ENCODE results near the gene CYP4F2.

Gene CYP4F2

GRCh38 chr19:15897026-15897737 is 692 bp downstream of the CYP4F2 start:
- Histone ChIP-seq H3K4me1 (ENCODE audit: control insufficient read depth in 2 of 2, insufficient read depth in 1 of 2, low read depth in 1 of 2, low read length in 2 of 2) (no peaks in the 10 kb centered on the region), H3K9me3 (replicated peaks in 1 of 2; ENCODE audit: control insufficient read depth in 2 of 2, insufficient read depth in 1 of 2, low read depth in 1 of 2, low read length in 2 of 2) (peaks cover 0 to 33% of the 10 kb centered on the region in 2 donors), H4K91ac (ENCODE audit: low read depth, low read length, poor library complexity) (no peak overlapping the region), H3K36me3 (replicated peaks in 1 of 2; ENCODE audit: control insufficient read depth in 2 of 2, insufficient read depth in 2 of 2, low read length in 2 of 2) (no peaks in the 10 kb centered on the region), H3K23ac (ENCODE audit: low read depth, low read length, poor library complexity) (no peak overlapping the region), H3K79me1 (ENCODE audit: low read depth, low read length) (no peaks in the 10 kb centered on the region), H2BK5ac (ENCODE audit: low read length) (no peak overlapping the region), H3K4ac (ENCODE audit: low read length) (no peak overlapping the region), H2BK120ac (ENCODE audit: low read depth, low read length) (no peak overlapping the region), H3K4me2 (ENCODE audit: insufficient read depth, low read length, poor library complexity, severe bottlenecking) (no peak overlapping the region), H2BK15ac (ENCODE audit: low read length) (no peak overlapping the region), H4K8ac (ENCODE audit: low read depth, low read length) (no peak overlapping the region), H2AK5ac (ENCODE audit: low read depth, low read length) (peak overlapping the region; percentile 43), H3K27ac (replicated peaks; ENCODE audit: low read length) (no peak overlapping the region), H3K14ac (ENCODE audit: low read length) (no peak overlapping the region), H3K18ac (ENCODE audit: low read length) (no peak overlapping the region), H3K4me3 (ENCODE audit: low read length in 2 of 2) (peak overlapping the region in 1 of 2 donors; percentile 20), H2BK12ac (ENCODE audit: low read length) (no peak overlapping the region), H3K27me3 (ENCODE audit: control insufficient read depth in 3 of 3, insufficient read depth in 3 of 3, low read depth in 1 of 3, low read length in 3 of 3) (no peaks in the 10 kb centered on the region), H3K9ac (ENCODE audit: low read depth, low read length, poor library complexity) (no peak overlapping the region), H2AFZ (ENCODE audit: low read length) (no peak overlapping the region)
- whole genome bisulfite sequencing, 2 donors (ENCODE audit: extremely low coverage in 2 of 2, insufficient read length in 2 of 2, insufficient replicate concordance in 1 of 2), result no CpG with 5 or more reads among the region's 16 CpGs
- DNase-seq (ENCODE audit: low spot score), result no peak

- Histone ChIP-seq H3K9ac (ENCODE audit: low read depth, low read length, poor library complexity) (peak overlapping the region; percentile 50), H3K27ac (replicated peaks; ENCODE audit: low read length) (no peak overlapping the region), H3K27me3 (ENCODE audit: control insufficient read depth in 3 of 3, insufficient read depth in 3 of 3, low read depth in 1 of 3, low read length in 3 of 3) (no peaks in the 10 kb centered on the region), H3K18ac (ENCODE audit: low read length) (no peak overlapping the region), H3K9me3 (replicated peaks in 1 of 2; ENCODE audit: control insufficient read depth in 2 of 2, insufficient read depth in 1 of 2, low read depth in 1 of 2, low read length in 2 of 2) (peaks cover 0 to 37% of the 10 kb centered on the region in 2 donors), H4K8ac (ENCODE audit: low read depth, low read length) (no peak overlapping the region), H2BK5ac (ENCODE audit: low read length) (no peak overlapping the region), H3K4me3 (ENCODE audit: low read length in 2 of 2) (no peak overlapping the region), H3K14ac (ENCODE audit: low read length) (no peak overlapping the region), H3K4me1 (ENCODE audit: control insufficient read depth in 2 of 2, insufficient read depth in 1 of 2, low read depth in 1 of 2, low read length in 2 of 2) (no peaks in the 10 kb centered on the region), H4K91ac (ENCODE audit: low read depth, low read length, poor library complexity) (no peak overlapping the region), H2AFZ (ENCODE audit: low read length) (no peak overlapping the region), H3K36me3 (replicated peaks in 1 of 2; ENCODE audit: control insufficient read depth in 2 of 2, insufficient read depth in 2 of 2, low read length in 2 of 2) (no peaks in the 10 kb centered on the region), H3K4ac (ENCODE audit: low read length) (no peak overlapping the region), H2BK15ac (ENCODE audit: low read length) (no peak overlapping the region), H2BK12ac (ENCODE audit: low read length) (no peak overlapping the region), H2AK5ac (ENCODE audit: low read depth, low read length) (no peak overlapping the region), H3K4me2 (ENCODE audit: insufficient read depth, low read length, poor library complexity, severe bottlenecking) (no peak overlapping the region), H2BK120ac (ENCODE audit: low read depth, low read length) (no peak overlapping the region), H3K79me1 (ENCODE audit: low read depth, low read length) (no peaks in the 10 kb centered on the region), H3K23ac (ENCODE audit: low read depth, low read length, poor library complexity) (no peak overlapping the region)
- no peak for DNase-seq (ENCODE audit: low spot score)
- WGBS, 2 donors (ENCODE audit: extremely low coverage in 2 of 2, insufficient read length in 2 of 2, insufficient replicate concordance in 1 of 2), result 100% methylated on average over 1 of the region's 4 CpGs; no CpG with 5 or more reads in 1 of the 2 donors
Measured at GRCh38 chr19:15895876-15896430, 1.9 kb downstream of the CYP4F2 start.

GRCh38 chr19:15894359-15894758 is 3.5 kb downstream of the CYP4F2 start:
- Histone ChIP-seq H3K4ac (ENCODE audit: low read length) (no peak overlapping the region), H2BK12ac (ENCODE audit: low read length) (no peak overlapping the region), H2BK5ac (ENCODE audit: low read length) (no peak overlapping the region), H2AK5ac (ENCODE audit: low read depth, low read length) (no peak overlapping the region), H3K4me2 (ENCODE audit: insufficient read depth, low read length, poor library complexity, severe bottlenecking) (no peak overlapping the region), H3K23ac (ENCODE audit: low read depth, low read length, poor library complexity) (no peak overlapping the region), H3K79me1 (ENCODE audit: low read depth, low read length) (no peaks in the 10 kb centered on the region), H3K36me3 (replicated peaks in 1 of 2; ENCODE audit: control insufficient read depth in 2 of 2, insufficient read depth in 2 of 2, low read length in 2 of 2) (no peaks in the 10 kb centered on the region), H3K27ac (replicated peaks; ENCODE audit: low read length) (no peak overlapping the region), H3K4me3 (ENCODE audit: low read length in 2 of 2) (no peak overlapping the region), H4K8ac (ENCODE audit: low read depth, low read length) (no peak overlapping the region), H2AFZ (ENCODE audit: low read length) (no peak overlapping the region), H4K91ac (ENCODE audit: low read depth, low read length, poor library complexity) (no peak overlapping the region), H2BK15ac (ENCODE audit: low read length) (no peak overlapping the region), H3K18ac (ENCODE audit: low read length) (no peak overlapping the region), H3K27me3 (ENCODE audit: control insufficient read depth in 3 of 3, insufficient read depth in 3 of 3, low read depth in 1 of 3, low read length in 3 of 3) (no peaks in the 10 kb centered on the region), H3K9ac (ENCODE audit: low read depth, low read length, poor library complexity) (no peak overlapping the region), H3K9me3 (replicated peaks in 1 of 2; ENCODE audit: control insufficient read depth in 2 of 2, insufficient read depth in 1 of 2, low read depth in 1 of 2, low read length in 2 of 2) (peaks cover 0 to 33% of the 10 kb centered on the region in 2 donors), H2BK120ac (ENCODE audit: low read depth, low read length) (no peak overlapping the region), H3K14ac (ENCODE audit: low read length) (no peak overlapping the region), H3K4me1 (ENCODE audit: control insufficient read depth in 2 of 2, insufficient read depth in 1 of 2, low read depth in 1 of 2, low read length in 2 of 2) (no peaks in the 10 kb centered on the region)
- DNase-seq (ENCODE audit: low spot score), result no peak
- no CpG with 5 or more reads among the region's 2 CpGs for WGBS, 2 donors (ENCODE audit: extremely low coverage in 2 of 2, insufficient read length in 2 of 2, insufficient replicate concordance in 1 of 2)

GRCh38 chr19:15893477-15893876 is 4.4 kb downstream of the CYP4F2 start:
- Histone ChIP-seq H2BK120ac (ENCODE audit: low read depth, low read length) (no peak overlapping the region), H3K27me3 (ENCODE audit: control insufficient read depth in 3 of 3, insufficient read depth in 3 of 3, low read depth in 1 of 3, low read length in 3 of 3) (no peaks in the 10 kb centered on the region), H3K4me3 (ENCODE audit: low read length in 2 of 2) (peak overlapping the region in 1 of 2 donors; percentile 6), H3K9me3 (replicated peaks in 1 of 2; ENCODE audit: control insufficient read depth in 2 of 2, insufficient read depth in 1 of 2, low read depth in 1 of 2, low read length in 2 of 2) (peaks cover 0 to 33% of the 10 kb centered on the region in 2 donors), H2AK5ac (ENCODE audit: low read depth, low read length) (no peak overlapping the region), H2BK12ac (ENCODE audit: low read length) (peak overlapping the region; percentile 77), H2AFZ (ENCODE audit: low read length) (no peak overlapping the region), H3K9ac (ENCODE audit: low read depth, low read length, poor library complexity) (no peak overlapping the region), H3K18ac (ENCODE audit: low read length) (no peak overlapping the region), H3K4me1 (ENCODE audit: control insufficient read depth in 2 of 2, insufficient read depth in 1 of 2, low read depth in 1 of 2, low read length in 2 of 2) (no peaks in the 10 kb centered on the region), H3K27ac (replicated peaks; ENCODE audit: low read length) (no peak overlapping the region), H3K79me1 (ENCODE audit: low read depth, low read length) (no peaks in the 10 kb centered on the region), H3K36me3 (replicated peaks in 1 of 2; ENCODE audit: control insufficient read depth in 2 of 2, insufficient read depth in 2 of 2, low read length in 2 of 2) (no peaks in the 10 kb centered on the region), H2BK15ac (ENCODE audit: low read length) (no peak overlapping the region), H3K4me2 (ENCODE audit: insufficient read depth, low read length, poor library complexity, severe bottlenecking) (no peak overlapping the region), H3K4ac (ENCODE audit: low read length) (no peak overlapping the region), H4K8ac (ENCODE audit: low read depth, low read length) (no peak overlapping the region), H3K14ac (ENCODE audit: low read length) (no peak overlapping the region), H3K23ac (ENCODE audit: low read depth, low read length, poor library complexity) (no peak overlapping the region), H2BK5ac (ENCODE audit: low read length) (no peak overlapping the region), H4K91ac (ENCODE audit: low read depth, low read length, poor library complexity) (no peak overlapping the region)
- WGBS, 2 donors (ENCODE audit: extremely low coverage in 2 of 2, insufficient read length in 2 of 2, insufficient replicate concordance in 1 of 2), result no CpG with 5 or more reads among the region's 7 CpGs
- no peak for DNase-seq (ENCODE audit: low spot score)

All from neuronal stem cell (in vitro differentiated cells).